CD4-positive, alpha-beta T cell treated with Interleukin-6 for 4 hours (primary cell): Measurements from ENCODE around the gene LSM3.

Experiments used
- DNase-seq: peaks from one replicate; pipeline ENCODE4 v3.0.0-alpha.2; 2020; ENCODE audit warnings: mixed read lengths

Gene LSM3

GRCh38 chr3:14158370-14158769, 20.2 kb upstream of the LSM3 start:
- no peak for DNase-seq

GRCh38 chr3:14159426-14159825, 19.2 kb upstream of the LSM3 start:
- DNase-seq: no peak

GRCh38 chr3:14161282-14161681, 17.3 kb upstream of the LSM3 start:
- DNase-seq: no peak

- no peak for DNase-seq
These were observed 16.4 kb upstream of the LSM3 start for GRCh38 chr3:14162178-14162577.

- no peak for DNase-seq
These were observed 11.6 kb upstream of the LSM3 start for GRCh38 chr3:14166877-14167603.

- no peak for DNase-seq
These were observed 9.2 kb upstream of the LSM3 start for GRCh38 chr3:14169435-14169834.

GRCh38 chr3:14169871-14170270, 8.7 kb upstream of the LSM3 start:
- no peak for DNase-seq

GRCh38 chr3:14170531-14171159, 8.0 kb upstream of the LSM3 start:
- no peak for DNase-seq

- no peak for DNase-seq
These were observed 6.1 kb upstream of the LSM3 start for GRCh38 chr3:14172496-14172895.

- no peak for DNase-seq
These were observed 4.1 kb upstream of the LSM3 start for GRCh38 chr3:14174483-14174882.

- peak; percentile 71 for DNase-seq
These were observed 3.1 kb upstream of the LSM3 start for GRCh38 chr3:14175383-14176037.

- no peak for DNase-seq
These were observed 904 bp upstream of the LSM3 start for GRCh38 chr3:14177580-14178246.

- no peak for DNase-seq
These were observed 473 bp downstream of the LSM3 start for GRCh38 chr3:14179114-14179465.

- DNase-seq: no peak
These were observed 1.2 kb downstream of the LSM3 start for GRCh38 chr3:14179795-14180194.

- DNase-seq: no peak
These were observed 2.6 kb downstream of the LSM3 start for GRCh38 chr3:14181253-14181652.

- no peak for DNase-seq
These were observed 4.5 kb downstream of the LSM3 start for GRCh38 chr3:14183015-14183577.

GRCh38 chr3:14186854-14187458, 8.3 kb downstream of the LSM3 start:
- DNase-seq: no peak

GRCh38 chr3:14188041-14188754, 9.6 kb downstream of the LSM3 start:
- no peak for DNase-seq

- no peak for DNase-seq
These were observed 16.2 kb downstream of the LSM3 start for GRCh38 chr3:14194865-14195264.

GRCh38 chr3:14199641-14200040, 21.0 kb downstream of the LSM3 start:
- no peak for DNase-seq

- DNase-seq: no peak
These were observed 21.7 kb downstream of the LSM3 start for GRCh38 chr3:14200276-14200675.

GRCh38 chr3:14200841-14201240, 22.2 kb downstream of the LSM3 start:
- DNase-seq: no peak
